ENCODE data around the gene AP4E1.

AP4E1 gene

DNA sequence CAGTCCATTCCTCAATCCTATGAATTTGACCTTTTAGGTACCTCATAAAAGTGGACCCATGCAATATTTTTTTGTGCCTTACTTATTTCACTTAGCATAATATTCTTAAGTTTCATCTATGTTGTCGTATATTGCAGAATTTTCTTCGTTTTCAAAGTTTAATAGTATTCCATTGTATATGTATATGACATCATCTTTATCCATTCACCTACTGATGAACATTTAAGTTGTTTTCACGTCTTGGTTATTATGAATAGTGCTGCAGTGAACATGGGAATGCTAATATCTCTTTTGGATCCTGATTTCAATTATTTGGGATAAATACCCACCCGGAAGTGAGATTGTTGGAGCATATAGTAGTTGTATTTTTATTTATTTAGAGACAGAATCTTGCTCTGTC, 65.1 kb downstream of the AP4E1 start:
- DNase-seq (ENCODE audit: low read depth, low spot score): no peak
- no peak overlapping the region for H3K4me3 ChIP-seq (ENCODE audit: low read depth, low read length)
- TF ChIP-seq, protein P1, sequence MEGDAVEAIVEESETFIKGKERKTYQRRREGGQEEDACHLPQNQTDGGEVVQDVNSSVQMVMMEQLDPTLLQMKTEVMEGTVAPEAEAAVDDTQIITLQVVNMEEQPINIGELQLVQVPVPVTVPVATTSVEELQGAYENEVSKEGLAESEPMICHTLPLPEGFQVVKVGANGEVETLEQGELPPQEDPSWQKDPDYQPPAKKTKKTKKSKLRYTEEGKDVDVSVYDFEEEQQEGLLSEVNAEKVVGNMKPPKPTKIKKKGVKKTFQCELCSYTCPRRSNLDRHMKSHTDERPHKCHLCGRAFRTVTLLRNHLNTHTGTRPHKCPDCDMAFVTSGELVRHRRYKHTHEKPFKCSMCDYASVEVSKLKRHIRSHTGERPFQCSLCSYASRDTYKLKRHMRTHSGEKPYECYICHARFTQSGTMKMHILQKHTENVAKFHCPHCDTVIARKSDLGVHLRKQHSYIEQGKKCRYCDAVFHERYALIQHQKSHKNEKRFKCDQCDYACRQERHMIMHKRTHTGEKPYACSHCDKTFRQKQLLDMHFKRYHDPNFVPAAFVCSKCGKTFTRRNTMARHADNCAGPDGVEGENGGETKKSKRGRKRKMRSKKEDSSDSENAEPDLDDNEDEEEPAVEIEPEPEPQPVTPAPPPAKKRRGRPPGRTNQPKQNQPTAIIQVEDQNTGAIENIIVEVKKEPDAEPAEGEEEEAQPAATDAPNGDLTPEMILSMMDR (IDR thresholded peaks at IDR 0.05; ENCODE audit: insufficient read depth, low read length, missing control alignments): no peak
- POLR2A ChIA-PET: no interaction called here
- CTCF ChIA-PET: interaction anchor here (0.7 kb wide), 1 partner anchor 404 kb away, joined by 3 read pairs; no protein-coding TSS in a partner anchor

GRCh38 chr15:50977162-50977561, 68.7 kb downstream of the AP4E1 start:
- no peak overlapping the region for H3K4me3 ChIP-seq (ENCODE audit: low read depth, low read length)
- ChIA-PET CTCF (no interaction called here), POLR2A (no interaction called here)
- DNase-seq (ENCODE audit: low read depth, low spot score): no peak
- TF ChIP-seq, protein P1 (IDR thresholded peaks at IDR 0.05; ENCODE audit: insufficient read depth, low read length, missing control alignments): no peak

GRCh38 chr15:50978580-50978979, 70.1 kb downstream of the AP4E1 start:
- POLR2A ChIA-PET: no interaction called here
- no peak overlapping the region for H3K4me3 ChIP-seq (ENCODE audit: low read depth, low read length)
- CTCF ChIA-PET: no interaction called here
- DNase-seq (ENCODE audit: low read depth, low spot score): no peak
- TF ChIP-seq, protein P1 (IDR thresholded peaks at IDR 0.05; ENCODE audit: insufficient read depth, low read length, missing control alignments): no peak

DNA sequence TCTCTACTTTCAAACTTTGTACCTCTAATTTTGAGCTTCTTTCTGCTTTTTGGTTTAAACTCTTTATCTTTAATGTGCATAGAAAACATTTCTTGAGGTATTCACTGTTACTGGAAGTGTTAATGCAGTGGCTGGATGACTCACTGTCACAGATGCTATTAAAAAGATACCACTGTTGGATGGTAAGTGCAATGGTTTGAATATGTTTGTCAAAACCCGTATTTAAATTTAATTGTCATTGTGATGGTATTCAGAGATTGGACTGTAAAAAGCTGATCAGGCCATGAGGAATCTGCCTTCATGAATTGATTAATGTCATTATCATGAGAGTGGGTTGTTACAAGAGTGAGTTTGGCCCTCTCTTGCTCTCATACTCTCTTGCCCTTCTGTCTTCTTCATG, 70.6 kb downstream of the AP4E1 start:
- TF ChIP-seq, protein P1 (IDR thresholded peaks at IDR 0.05; ENCODE audit: insufficient read depth, low read length, missing control alignments): no peak
- CTCF ChIA-PET: no interaction called here
- POLR2A ChIA-PET: no interaction called here
- H3K4me3 ChIP-seq (ENCODE audit: low read depth, low read length): no peak overlapping the region
- DNase-seq (ENCODE audit: low read depth, low spot score): peak; percentile 12

DNA sequence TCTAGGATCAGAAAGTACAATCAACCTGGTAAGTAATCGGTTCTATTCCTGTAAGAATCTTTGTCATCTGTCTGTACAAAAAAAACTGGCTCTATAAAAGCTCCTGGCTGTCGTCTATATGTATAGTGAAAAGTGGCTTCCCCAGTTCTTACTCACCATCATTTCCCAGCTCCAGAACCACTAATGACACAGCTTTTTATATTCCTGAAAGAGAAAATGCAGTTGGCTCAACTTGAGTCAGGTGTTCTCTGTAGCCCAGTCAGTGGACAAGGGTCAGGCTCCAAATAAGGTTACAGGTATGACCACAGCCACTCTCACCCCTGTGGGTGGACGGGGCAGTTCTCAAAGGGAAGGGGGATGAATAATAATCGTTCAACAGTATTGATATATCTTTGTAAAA, 85.1 kb downstream of the AP4E1 start:
- H3K4me3 ChIP-seq (ENCODE audit: low read depth, low read length): no peak overlapping the region
- ChIA-PET POLR2A (interaction anchor here (0.6 kb wide), 1 partner anchor 19 kb away, joined by 3 read pairs; no protein-coding TSS in a partner anchor), CTCF (interaction anchor here (1.3 kb wide), 1 partner anchor 140 kb away, joined by 3 read pairs; no protein-coding TSS in a partner anchor)
- TF ChIP-seq, protein P1 (IDR thresholded peaks at IDR 0.05; ENCODE audit: insufficient read depth, low read length, missing control alignments): no peak
- peak; percentile 3 for DNase-seq (ENCODE audit: low read depth, low spot score)

DNA sequence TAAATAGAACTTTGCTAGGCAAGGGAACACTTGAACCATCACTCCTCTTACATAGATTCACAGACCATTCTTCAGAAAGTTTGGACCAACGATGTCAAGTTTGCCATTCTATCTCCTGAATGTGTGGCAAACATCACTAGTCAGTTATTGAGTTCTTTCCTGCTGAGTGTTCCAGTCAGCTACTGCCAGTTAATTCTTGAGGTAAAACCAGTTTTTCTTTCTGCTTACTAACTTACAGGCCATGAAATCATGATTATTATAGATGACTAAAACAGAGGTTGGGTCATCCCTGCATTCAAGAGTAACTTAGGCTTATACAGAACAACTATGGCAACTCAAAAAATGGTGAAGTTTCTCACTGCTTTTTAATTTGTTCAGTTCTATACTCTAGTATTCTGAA, 88.2 kb downstream of the AP4E1 start:
- DNase-seq (ENCODE audit: low read depth, low spot score): peak; percentile 53
- ChIA-PET POLR2A (no interaction called here), CTCF (interaction anchor here (0.7 kb wide), 1 partner anchor 182 kb away, joined by 3 read pairs; no protein-coding TSS in a partner anchor)
- H3K4me3 ChIP-seq (ENCODE audit: low read depth, low read length): no peak overlapping the region
- TF ChIP-seq, protein P1 (IDR thresholded peaks at IDR 0.05; ENCODE audit: insufficient read depth, low read length, missing control alignments): no peak
